ENCODE data around the gene OFD1.

The OFD1 gene

GRCh38 chrX:13693341-13693961, 41.1 kb upstream of the OFD1 start:
- no peak overlapping the region for H3K9ac ChIP-seq (ENCODE audit: low read length)
- no peaks in the 10 kb centered on the region for H3K9me2 ChIP-seq (replicated peaks; ENCODE audit: insufficient read depth, low read length)
- no peaks in the 10 kb centered on the region for H3F3A ChIP-seq (ENCODE audit: insufficient read depth)
- H2AFZ ChIP-seq (ENCODE audit: low read depth, low read length, severe bottlenecking): no peak overlapping the region
- no peaks in the 10 kb centered on the region for H3K36me3 ChIP-seq (ENCODE audit: low read length)
- no peaks in the 10 kb centered on the region for H4K20me1 ChIP-seq (ENCODE audit: low read depth, low read length)
- no peaks in the 10 kb centered on the region for H3K9me3 ChIP-seq (ENCODE audit: insufficient read depth, low read length)
- H3K79me2 ChIP-seq (ENCODE audit: insufficient read depth, low read length): no peaks in the 10 kb centered on the region
- H3K27me3 ChIP-seq (ENCODE audit: low read length): no peaks in the 10 kb centered on the region
- H3K27ac ChIP-seq (ENCODE audit: low read depth, low read length): no peak overlapping the region
- TF ChIP-seq EZH2phosphoT487 (conservative IDR thresholded peaks at IDR 0.05; ENCODE audit: low read length) (no peak), CTCF (IDR thresholded peaks at IDR 0.05; ENCODE audit: insufficient read depth, low read length, poor library complexity, severe bottlenecking) (no peak)
- no peak overlapping the region for H3K4me3 ChIP-seq (ENCODE audit: insufficient read depth, low read length, poor library complexity, severe bottlenecking)
- H3K4me2 ChIP-seq (ENCODE audit: low read depth, low read length, poor library complexity, severe bottlenecking): no peak overlapping the region

GRCh38 chrX:13694359-13694758, 40.2 kb upstream of the OFD1 start:
- Histone ChIP-seq H3K27ac (ENCODE audit: low read depth, low read length) (no peak overlapping the region), H4K20me1 (ENCODE audit: low read depth, low read length) (no peaks in the 10 kb centered on the region), H3K9me2 (replicated peaks; ENCODE audit: insufficient read depth, low read length) (no peaks in the 10 kb centered on the region), H3K79me2 (ENCODE audit: insufficient read depth, low read length) (no peaks in the 10 kb centered on the region), H3K9ac (ENCODE audit: low read length) (no peak overlapping the region), H3F3A (ENCODE audit: insufficient read depth) (no peaks in the 10 kb centered on the region), H3K36me3 (ENCODE audit: low read length) (no peaks in the 10 kb centered on the region), H3K4me3 (ENCODE audit: insufficient read depth, low read length, poor library complexity, severe bottlenecking) (no peak overlapping the region), H2AFZ (ENCODE audit: low read depth, low read length, severe bottlenecking) (no peak overlapping the region), H3K27me3 (ENCODE audit: low read length) (no peaks in the 10 kb centered on the region), H3K4me2 (ENCODE audit: low read depth, low read length, poor library complexity, severe bottlenecking) (no peak overlapping the region), H3K9me3 (ENCODE audit: insufficient read depth, low read length) (no peaks in the 10 kb centered on the region)
- no peak for TF ChIP-seq EZH2phosphoT487 (conservative IDR thresholded peaks at IDR 0.05; ENCODE audit: low read length)
- no peak for TF ChIP-seq CTCF (IDR thresholded peaks at IDR 0.05; ENCODE audit: insufficient read depth, low read length, poor library complexity, severe bottlenecking)

GRCh38 chrX:13694983-13695382, 39.6 kb upstream of the OFD1 start:
- no peak overlapping the region for H3K4me2 ChIP-seq (ENCODE audit: low read depth, low read length, poor library complexity, severe bottlenecking)
- no peak overlapping the region for H3K27ac ChIP-seq (ENCODE audit: low read depth, low read length)
- H3K9ac ChIP-seq (ENCODE audit: low read length): no peak overlapping the region
- TF ChIP-seq CTCF (IDR thresholded peaks at IDR 0.05; ENCODE audit: insufficient read depth, low read length, poor library complexity, severe bottlenecking) (no peak), EZH2phosphoT487 (conservative IDR thresholded peaks at IDR 0.05; ENCODE audit: low read length) (no peak)
- H2AFZ ChIP-seq (ENCODE audit: low read depth, low read length, severe bottlenecking): no peak overlapping the region
- no peaks in the 10 kb centered on the region for H3K36me3 ChIP-seq (ENCODE audit: low read length)
- H3K27me3 ChIP-seq (ENCODE audit: low read length): no peaks in the 10 kb centered on the region
- no peaks in the 10 kb centered on the region for H3F3A ChIP-seq (ENCODE audit: insufficient read depth)
- no peaks in the 10 kb centered on the region for H3K9me2 ChIP-seq (replicated peaks; ENCODE audit: insufficient read depth, low read length)
- no peaks in the 10 kb centered on the region for H3K79me2 ChIP-seq (ENCODE audit: insufficient read depth, low read length)
- H3K4me3 ChIP-seq (ENCODE audit: insufficient read depth, low read length, poor library complexity, severe bottlenecking): no peak overlapping the region
- no peaks in the 10 kb centered on the region for H3K9me3 ChIP-seq (ENCODE audit: insufficient read depth, low read length)
- no peaks in the 10 kb centered on the region for H4K20me1 ChIP-seq (ENCODE audit: low read depth, low read length)

All from SU-DHL-6 (cell line).